ENCODE data around the gene THRA. TPM values are rescaled to one million over a fixed set of nuclear protein-coding genes. Genes with fewer than 3 reads are reported as not detected.

The THRA gene
- total RNA-seq, 1 experiment from 2014 or later: 10.1 TPM

- no peak overlapping the region for H4K5ac ChIP-seq (ENCODE audit: insufficient read length, low read depth, low read length)
- H3K27ac Mint-ChIP-seq: peak overlapping the region; percentile 78 to 90 (median 89)
- no peak overlapping the region for H3K27ac ChIP-seq (ENCODE audit: insufficient read length, low read depth, low read length)
- H3K4me1 Mint-ChIP-seq: peaks cover 15 to 16% of the 10 kb centered on the region in 2 experiments
- no peak overlapping the region for H2AK5ac ChIP-seq (ENCODE audit: insufficient read length, low read length)
- no peaks in the 10 kb centered on the region for H3K9me3 ChIP-seq (ENCODE audit: control insufficient read depth, low read depth, low read length)
- no peak overlapping the region for H3T11ph ChIP-seq (ENCODE audit: low read length)
- peak; percentile 75 for TF ChIP-seq CTCF (conservative IDR thresholded peaks at IDR 0.05)
- no peaks in the 10 kb centered on the region for H3K9me3 Mint-ChIP-seq
- no peak overlapping the region for H2AFZ ChIP-seq (ENCODE audit: low read length)
- no peak overlapping the region; a peak in 1 of 5 replicates for H3K4me3 Mint-ChIP-seq
- no peak overlapping the region for H3K23ac ChIP-seq (ENCODE audit: insufficient read length, low read depth, low read length)
- H3K79me2 ChIP-seq (ENCODE audit: insufficient read depth, low read length): no peaks in the 10 kb centered on the region
- no peak overlapping the region for H4K91ac ChIP-seq (ENCODE audit: insufficient read length, low read depth, low read length)
- H3K79me1 ChIP-seq (ENCODE audit: insufficient read depth, low read depth, low read length, poor library complexity, severe bottlenecking): no peaks in the 10 kb centered on the region
- peak overlapping the region; percentile 65 for H3K18ac ChIP-seq (ENCODE audit: insufficient read length, low read depth, low read length)
- no peak overlapping the region for H2BK20ac ChIP-seq (ENCODE audit: low read depth, low read length, poor library complexity, severe bottlenecking)
- H2BK120ac ChIP-seq (ENCODE audit: low read depth, low read length, poor library complexity, severe bottlenecking): no peak overlapping the region
- no peak overlapping the region for H2BK15ac ChIP-seq (ENCODE audit: low read depth, low read length)
- no peaks in the 10 kb centered on the region for H3K27me3 Mint-ChIP-seq (ENCODE audit: low read depth)
- peaks cover under 1 to 17% (median 13%) of the 10 kb centered on the region in 3 experiments; a peak in 4 of 7 replicates for H3K36me3 Mint-ChIP-seq (ENCODE audit: insufficient read depth in 1 of 3, low read depth in 3 of 3)
- no peaks in the 10 kb centered on the region for H4K20me1 ChIP-seq (ENCODE audit: control insufficient read depth, insufficient read depth, insufficient read length)
- peak; percentile 74 for DNase-seq
- H4K8ac ChIP-seq (replicated peaks; ENCODE audit: insufficient read length, low read depth, low read length): no peak overlapping the region
- no peak overlapping the region for H3K4me2 ChIP-seq (ENCODE audit: insufficient read depth, insufficient read length, low read length)
- H3K9ac ChIP-seq (ENCODE audit: extremely low read depth, insufficient read length, low read length): no peak overlapping the region
- no peak overlapping the region for H3K14ac ChIP-seq (ENCODE audit: insufficient read depth, low read length)
- peaks cover 2% of the 10 kb centered on the region; the same call in 1 of the 2 replicates for H3K4me1 ChIP-seq (ENCODE audit: insufficient read depth, low read length)
- no peak overlapping the region for H3K4ac ChIP-seq (ENCODE audit: low read depth, low read length)
- no peak overlapping the region for H2BK5ac ChIP-seq (ENCODE audit: insufficient read length, low read length)
- WGBS (ENCODE audit: extremely low coverage, insufficient read length, low lambda C conversion rate): no CpG with 5 or more reads among the region's 11 CpGs
- H3K56ac ChIP-seq (ENCODE audit: insufficient read length, low read depth, low read length): no peak overlapping the region
- H3K27me3 ChIP-seq (ENCODE audit: insufficient read depth, low read length): no peaks in the 10 kb centered on the region
- no peaks in the 10 kb centered on the region for H3K23me2 ChIP-seq (ENCODE audit: insufficient read length, low read depth, low read length, poor library complexity, severe bottlenecking)
- no peak overlapping the region for H2BK12ac ChIP-seq (ENCODE audit: insufficient read length, low read depth, low read length)
Observed at GRCh38 chr17:40038882-40039513, 23.8 kb upstream of the THRA start.
